H9 (cell line): Measurements from ENCODE around the gene TBC1D7. TPM values are rescaled to one million over a fixed set of nuclear protein-coding genes. Genes with fewer than 3 reads are reported as not detected.

Experiments used
- DNase-seq: peaks from one replicate; pipeline ENCODE4 v3.0.0-alpha.2; 2017
- H2AFZ ChIP-seq: one replicate; pipeline ENCODE4 v1.6.1; 2013; ENCODE audit warnings: mild to moderate bottlenecking, low read length, control low read depth, moderate library complexity
- H2AK5ac ChIP-seq: 2 replicates; pipeline ENCODE4 v1.6.1; 2013; ENCODE audit warnings: low read length, control low read depth, mixed read lengths; ENCODE audit not compliant: insufficient read length
- H2BK120ac ChIP-seq: one replicate; pipeline ENCODE4 v1.6.1; 2013; ENCODE audit warnings: low read depth, mild to moderate bottlenecking, low read length, control low read depth, inconsistent platforms; ENCODE audit not compliant: poor library complexity, severe bottlenecking
- H2BK12ac ChIP-seq: 2 replicates; pipeline ENCODE4 v1.6.1; 2013; ENCODE audit warnings: low read length, control low read depth, mixed read lengths, low read depth; ENCODE audit not compliant: insufficient read length
- H2BK15ac ChIP-seq: 2 replicates; pipeline ENCODE4 v1.6.1; 2013; ENCODE audit warnings: low read depth, low read length, control low read depth
- H2BK20ac ChIP-seq: one replicate; pipeline ENCODE4 v1.6.1; 2013; ENCODE audit warnings: low read depth, mild to moderate bottlenecking, low read length, control low read depth, inconsistent platforms; ENCODE audit not compliant: poor library complexity, severe bottlenecking
- H2BK5ac ChIP-seq: 2 replicates; pipeline ENCODE4 v1.6.1; 2013; ENCODE audit warnings: low read length, control low read depth, mixed read lengths; ENCODE audit not compliant: insufficient read length
- H3K14ac ChIP-seq: 2 replicates; pipeline ENCODE4 v1.6.1; 2013; ENCODE audit warnings: low read length, control low read depth; ENCODE audit not compliant: insufficient read depth
- H3K18ac ChIP-seq: 2 replicates; pipeline ENCODE4 v1.6.1; 2013; ENCODE audit warnings: low read depth, mild to moderate bottlenecking, mixed read lengths, low read length, control low read depth; ENCODE audit not compliant: insufficient read length
- H3K23ac ChIP-seq: 2 replicates; pipeline ENCODE4 v1.6.1; 2013; ENCODE audit warnings: low read length, control low read depth, mixed read lengths, low read depth; ENCODE audit not compliant: insufficient read length
- H3K23me2 ChIP-seq: 2 replicates; pipeline ENCODE4 v1.6.1; 2013; ENCODE audit warnings: low read depth, mild to moderate bottlenecking, mixed read lengths, low read length, control low read depth; ENCODE audit not compliant: insufficient read length, poor library complexity, severe bottlenecking
- H3K27ac ChIP-seq: 2 replicates; pipeline ENCODE4 v1.5.1; 2013; ENCODE audit warnings: low read length, control low read depth, mixed read lengths, low read depth; ENCODE audit not compliant: insufficient read length
- H3K27me3 ChIP-seq: 2 replicates; pipeline ENCODE4 v1.6.1; 2013; ENCODE audit warnings: low read length, control low read depth, inconsistent platforms; ENCODE audit not compliant: insufficient read depth
- H3K4ac ChIP-seq: 2 replicates; pipeline ENCODE4 v1.6.1; 2013; ENCODE audit warnings: low read depth, mild to moderate bottlenecking, control low read depth, inconsistent platforms, low read length, moderate library complexity
- H3K4me1 ChIP-seq: 2 replicates; pipeline ENCODE4 v1.6.1; 2013; ENCODE audit warnings: low read length, control low read depth, inconsistent platforms; ENCODE audit not compliant: insufficient read depth
- H3K4me2 ChIP-seq: 2 replicates; pipeline ENCODE4 v1.6.1; 2013; ENCODE audit warnings: low read length, control low read depth, mixed read lengths; ENCODE audit not compliant: insufficient read length, insufficient read depth
- H3K56ac ChIP-seq: 2 replicates; pipeline ENCODE4 v1.6.1; 2013; ENCODE audit warnings: low read depth, mild to moderate bottlenecking, mixed read lengths, low read length, control low read depth; ENCODE audit not compliant: insufficient read length
- H3K79me1 ChIP-seq: 2 replicates; pipeline ENCODE4 v1.6.1; 2013; ENCODE audit warnings: low read depth, mild to moderate bottlenecking, moderate library complexity, low read length, control low read depth, inconsistent platforms; ENCODE audit not compliant: insufficient read depth, poor library complexity, severe bottlenecking
- H3K79me2 ChIP-seq: 2 replicates; pipeline ENCODE4 v1.6.1; 2013; ENCODE audit warnings: low read length, control low read depth, inconsistent platforms; ENCODE audit not compliant: insufficient read depth
- H3K9ac ChIP-seq: 2 replicates; pipeline ENCODE4 v1.6.1; 2013; ENCODE audit warnings: low read length, control low read depth, mixed read lengths; ENCODE audit not compliant: insufficient read length; ENCODE audit errors: extremely low read depth
- H3K9me3 ChIP-seq: one replicate; pipeline ENCODE4 v1.6.1; 2013; ENCODE audit warnings: low read depth, low read length, inconsistent platforms; ENCODE audit not compliant: control insufficient read depth
- H3T11ph ChIP-seq: one replicate; pipeline ENCODE4 v1.6.1; 2013; ENCODE audit warnings: mild to moderate bottlenecking, low read length, control low read depth, inconsistent platforms
- H4K20me1 ChIP-seq: one replicate; pipeline ENCODE4 v1.6.1; 2013; ENCODE audit not compliant: control insufficient read depth, insufficient read length, insufficient read depth
- H4K5ac ChIP-seq: 2 replicates; pipeline ENCODE4 v1.6.1; 2013; ENCODE audit warnings: low read depth, mild to moderate bottlenecking, mixed read lengths, low read length, control low read depth; ENCODE audit not compliant: insufficient read length
- H4K8ac ChIP-seq: replicated peaks from 2 replicates; pipeline ENCODE4 v1.6.1; 2013; ENCODE audit warnings: low read length, control low read depth, mixed read lengths, low read depth; ENCODE audit not compliant: insufficient read length
- H4K91ac ChIP-seq: 2 replicates; pipeline ENCODE4 v1.6.1; 2013; ENCODE audit warnings: low read depth, mild to moderate bottlenecking, moderate library complexity, mixed read lengths, low read length, control low read depth; ENCODE audit not compliant: insufficient read length
- H3K27ac Mint-ChIP-seq, 3 experiments: 2 replicates in 2 of 3; 3 replicates in 1 of 3; pipeline ENCODE4 v1.8.0; 2020 to 2021; ENCODE audit warnings: mixed read lengths in 3 of 3, mild to moderate bottlenecking in 1 of 3, moderate library complexity in 1 of 3
- H3K27me3 Mint-ChIP-seq: 2 replicates; pipeline ENCODE4 v1.8.0; 2021; ENCODE audit warnings: low read depth, mild to moderate bottlenecking, moderate library complexity, mixed read lengths
- H3K36me3 Mint-ChIP-seq, 3 experiments: 2 replicates in 2 of 3; 3 replicates in 1 of 3; pipeline ENCODE4 v1.8.0; 2020 to 2021; ENCODE audit warnings: low read depth in 3 of 3, mixed read lengths in 3 of 3; ENCODE audit not compliant: insufficient read depth in 1 of 3
- H3K4me1 Mint-ChIP-seq, 2 experiments: 2 replicates each; pipeline ENCODE4 v1.8.0; 2020; ENCODE audit warnings: mixed read lengths in 2 of 2
- H3K4me3 Mint-ChIP-seq, 2 experiments: 2 replicates in 1 of 2; 3 replicates in 1 of 2; pipeline ENCODE4 v1.8.0; 2020 to 2021; ENCODE audit warnings: mild to moderate bottlenecking in 2 of 2, mixed read lengths in 2 of 2, moderate library complexity in 1 of 2
- H3K9me3 Mint-ChIP-seq, 2 experiments: 2 replicates in 1 of 2; 3 replicates in 1 of 2; pipeline ENCODE4 v1.8.0; 2020; ENCODE audit warnings: mild to moderate bottlenecking in 2 of 2, mixed read lengths in 2 of 2, moderate library complexity in 1 of 2
- CTCF ChIP-seq: fragments of 200-600 bp; sonication (generic); conservative IDR thresholded peaks from 3 replicates; pipeline ENCODE4 v1.8.0; 2021; ENCODE audit warnings: antibody characterized with exemption, mild to moderate bottlenecking
- WGBS: extraction: QIAGEN DNeasy Blood & Tissue Kit; methylation state at CpG from one replicate; pipeline ENCODE4 v1.1.7; 2013; ENCODE audit warnings: missing lambda C conversion rate, low lambda C conversion rate, mixed read lengths; ENCODE audit not compliant: insufficient read length; ENCODE audit errors: extremely low coverage; 5-methylcytosine and 5-hydroxymethylcytosine counted together
- total RNA-seq: library from RNA; stranded (reverse); gene quantifications from 2 replicates; pipeline ENCODE4 v1.2.1, GENCODE V29; 2021

The TBC1D7 gene
- total RNA-seq, 1 experiment from 2014 or later, result 33.9 TPM

- Histone ChIP-seq H2BK5ac (no peak overlapping the region), H3K4me1 (no peaks in the 10 kb centered on the region), H3K27me3 (no peaks in the 10 kb centered on the region), H3K27ac (no peak overlapping the region), H3T11ph (no peak overlapping the region), H4K5ac (no peak overlapping the region), H4K20me1 (no peaks in the 10 kb centered on the region), H3K4me2 (no peak overlapping the region), H2AFZ (no peak overlapping the region), H3K23ac (no peak overlapping the region), H3K56ac (no peak overlapping the region), H2BK12ac (no peak overlapping the region), H3K9ac (no peak overlapping the region), H3K79me2 (no peaks in the 10 kb centered on the region), H2AK5ac (no peak overlapping the region), H3K79me1 (no peaks in the 10 kb centered on the region), H3K18ac (no peak overlapping the region), H2BK120ac (no peak overlapping the region), H3K14ac (no peak overlapping the region), H2BK20ac (no peak overlapping the region), H3K4ac (no peak overlapping the region), H3K23me2 (no peaks in the 10 kb centered on the region), H3K9me3 (peaks cover 16% of the 10 kb centered on the region), H2BK15ac (no peak overlapping the region), H4K8ac (no peak overlapping the region), H4K91ac (no peak overlapping the region)
- no peak overlapping the region for H3K4me3 Mint-ChIP-seq
- H3K9me3 Mint-ChIP-seq, result peaks cover 23 to 31% of the 10 kb centered on the region in 2 experiments
- H3K4me1 Mint-ChIP-seq, result peaks cover 5 to 10% of the 10 kb centered on the region in 2 experiments
- no CpG with 5 or more reads among the region's 4 CpGs for WGBS
- H3K36me3 Mint-ChIP-seq, result peaks cover 42 to 65% (median 50%) of the 10 kb centered on the region in 3 experiments
- no peak for TF ChIP-seq CTCF
- no peaks in the 10 kb centered on the region for H3K27me3 Mint-ChIP-seq
- no peak overlapping the region for H3K27ac Mint-ChIP-seq
- no peak for DNase-seq
Measured at GRCh38 chr6:13286181-13286580, 42.2 kb downstream of the TBC1D7 start.
